OCI-LY3 (cell line): ENCODE measurements around the gene UNC13D.
"Not testable (repeated sequence)": the region's sequence is repeated elsewhere in the genome, so short reads cannot be mapped to it uniquely, and the experiment has no call there.

ENCODE experiments used
- H2AFZ ChIP-seq: fragments of 200-600, 300-600 bp; shearing (Covaris generic); 2 replicates; pipeline ENCODE4 v1.6.0; 2014; ENCODE audit warnings: antibody characterized with exemption, low read depth, low read length
- H3K27ac ChIP-seq: fragments of 200-600, 300-600 bp; sonication (generic); 2 replicates; pipeline ENCODE4 v1.5.1; 2014; ENCODE audit warnings: mild to moderate bottlenecking, low read length, moderate library complexity, mixed read lengths
- H3K27me3 ChIP-seq: fragments of 200-600, 300-600 bp; sonication (generic); 2 replicates; pipeline ENCODE4 v1.6.1; 2014; ENCODE audit warnings: low read depth, low read length, mixed read lengths
- H3K36me3 ChIP-seq: fragments of 200-600, 300-600 bp; sonication (generic); replicated peaks from 2 replicates; pipeline ENCODE3; 2014; ENCODE audit warnings: low read depth, low read length, mixed read lengths
- H3K4me1 ChIP-seq: fragments of 300-600, 200-600 bp; sonication (generic); 2 replicates; pipeline ENCODE4 v1.6.1; 2014; ENCODE audit warnings: low read length, mixed read lengths
- H3K4me2 ChIP-seq: fragments of 200-600, 300-600 bp; sonication (generic); 2 replicates; pipeline ENCODE4 v1.6.1; 2014; ENCODE audit warnings: low read length, mixed read lengths
- H3K4me3 ChIP-seq: fragments of 300-600, 200-600 bp; sonication (generic); 2 replicates; pipeline ENCODE4 v1.5.1; 2014; ENCODE audit warnings: antibody characterized with exemption, mild to moderate bottlenecking, low read length, moderate library complexity
- H3K79me2 ChIP-seq: fragments of 300-600, 200-600 bp; shearing (Covaris generic); 2 replicates; pipeline ENCODE4 v1.6.1; 2014; ENCODE audit warnings: mild to moderate bottlenecking, low read length, mixed read lengths
- H3K9ac ChIP-seq: fragments of 300-600, 200-600 bp; shearing (Covaris generic); 2 replicates; pipeline ENCODE4 v1.6.0; 2014; ENCODE audit warnings: mild to moderate bottlenecking, low read length, moderate library complexity
- H3K9me3 ChIP-seq: fragments of 200-600, 300-600 bp; shearing (Covaris generic); 2 replicates; pipeline ENCODE4 v1.6.1; 2014; ENCODE audit warnings: low read length, mixed read lengths; ENCODE audit not compliant: insufficient read depth
- H4K20me1 ChIP-seq: fragments of 200-600, 300-600 bp; sonication (generic); 2 replicates; pipeline ENCODE4 v1.6.1; 2016; ENCODE audit warnings: low read length, mixed read lengths; ENCODE audit not compliant: insufficient read depth
- CTCF ChIP-seq: fragments of 200-600, 300-600 bp; sonication (generic); IDR thresholded peaks from 2 replicates; pipeline ENCODE4 v1.5.1; 2014; ENCODE audit warnings: antibody characterized with exemption, low read length, low read depth
- EZH2phosphoT487 ChIP-seq: fragments of 200-600 bp; shearing (Covaris generic); IDR thresholded peaks from 2 replicates; pipeline ENCODE4 v1.6.1; 2018; ENCODE audit warnings: antibody characterized with exemption, mixed run types, low read depth

UNC13D gene

GRCh38 chr17:75779250-75779986 is 64.8 kb downstream of the UNC13D start:
- Histone ChIP-seq H3K36me3 (peaks cover 38% of the 10 kb centered on the region), H2AFZ (no peak overlapping the region), H3K9me3 (peaks cover 4% of the 10 kb centered on the region; the same call in 1 of the 2 replicates), H4K20me1 (peaks cover 34% of the 10 kb centered on the region), H3K4me1 (peaks cover 39% of the 10 kb centered on the region), H3K4me3 (peak overlapping the region; percentile 92), H3K27ac (peak overlapping the region; percentile 81), H3K27me3 (no peaks in the 10 kb centered on the region), H3K9ac (peak overlapping the region; percentile 97), H3K79me2 (peaks cover 21% of the 10 kb centered on the region), H3K4me2 (peak overlapping the region; percentile 83)
- TF ChIP-seq CTCF, result no peak; the same call in 1 of the 2 replicates
- no peak for TF ChIP-seq EZH2phosphoT487

GRCh38 chr17:75778861-75779249 is 65.3 kb downstream of the UNC13D start:
- peak overlapping the region; percentile 97 for H3K9ac ChIP-seq
- H3K4me3 ChIP-seq, result peak overlapping the region; percentile 92
- peaks cover under 1% of the 10 kb centered on the region; the same call in 1 of the 2 replicates for H3K9me3 ChIP-seq
- H3K4me1 ChIP-seq, result peaks cover 35% of the 10 kb centered on the region
- TF ChIP-seq EZH2phosphoT487 (no peak), CTCF (peak; percentile 53)
- peak overlapping the region; percentile 81 for H3K27ac ChIP-seq
- H3K27me3 ChIP-seq, result no peaks in the 10 kb centered on the region
- H4K20me1 ChIP-seq, result peaks cover 34% of the 10 kb centered on the region
- H3K4me2 ChIP-seq, result peak overlapping the region; percentile 83
- no peak overlapping the region for H2AFZ ChIP-seq
- H3K36me3 ChIP-seq, result peaks cover 38% of the 10 kb centered on the region
- peaks cover 21% of the 10 kb centered on the region for H3K79me2 ChIP-seq

GRCh38 chr17:75778066-75778860 is 65.9 kb downstream of the UNC13D start:
- not testable (repeated sequence) for H3K9me3 ChIP-seq, H3K27me3 ChIP-seq, H2AFZ ChIP-seq
- Histone ChIP-seq H3K4me3 (peak overlapping the region; percentile 92), H3K36me3 (peaks cover 38% of the 10 kb centered on the region), H3K4me2 (peak overlapping the region; percentile 83), H4K20me1 (peaks cover 34% of the 10 kb centered on the region), H3K27ac (peak overlapping the region; percentile 81), H3K9ac (peak overlapping the region; percentile 97), H3K4me1 (peaks cover 29% of the 10 kb centered on the region), H3K79me2 (peaks cover 21% of the 10 kb centered on the region)

- H3K9ac ChIP-seq, result no peak overlapping the region
- peaks cover 21% of the 10 kb centered on the region for H3K79me2 ChIP-seq
- H4K20me1 ChIP-seq, result peaks cover 34% of the 10 kb centered on the region
- H3K27ac ChIP-seq, result no peak overlapping the region
- H3K27me3 ChIP-seq, result no peaks in the 10 kb centered on the region
- H3K4me1 ChIP-seq, result peaks cover 20% of the 10 kb centered on the region
- H2AFZ ChIP-seq, result no peak overlapping the region
- H3K4me2 ChIP-seq, result no peak overlapping the region
- TF ChIP-seq EZH2phosphoT487 (no peak), CTCF (no peak)
- no peak overlapping the region for H3K4me3 ChIP-seq
- H3K36me3 ChIP-seq, result peaks cover 38% of the 10 kb centered on the region
- H3K9me3 ChIP-seq, result no peaks in the 10 kb centered on the region
Measured at GRCh38 chr17:75777296-75777922, 66.8 kb downstream of the UNC13D start.
